Activated CD4-positive, CD25-positive, alpha-beta regulatory T cell treated with anti-CD3 and anti-CD28 coated beads, Interleukin-2, amount 50 U/mL, for 24 hours (primary cell): Measurements from ENCODE around the gene IQCE.
A peak's percentile ranks its signal among the peaks of the same experiment; 100 is the strongest.
"Not testable (repeated sequence)": the region's sequence is repeated elsewhere in the genome, so short reads cannot be mapped to it uniquely, and the experiment has no call there.

Experiments used
- ATAC-seq, 2 donors: fragments of 150-1000 bp; cut with Tn5 transposase; one replicate each; pipeline ENCODE4 v1.10.0; 2021; ENCODE audit warnings: mild to moderate bottlenecking in 1 of 2, moderate library complexity in 1 of 2

The IQCE gene

GRCh38 chr7:2521341-2521745 is 37.4 kb upstream of the IQCE start:
- no peak for ATAC-seq

- peak; percentile 63 to 64 for ATAC-seq
These were observed 36.7 kb upstream of the IQCE start for GRCh38 chr7:2521952-2522591.

DNA sequence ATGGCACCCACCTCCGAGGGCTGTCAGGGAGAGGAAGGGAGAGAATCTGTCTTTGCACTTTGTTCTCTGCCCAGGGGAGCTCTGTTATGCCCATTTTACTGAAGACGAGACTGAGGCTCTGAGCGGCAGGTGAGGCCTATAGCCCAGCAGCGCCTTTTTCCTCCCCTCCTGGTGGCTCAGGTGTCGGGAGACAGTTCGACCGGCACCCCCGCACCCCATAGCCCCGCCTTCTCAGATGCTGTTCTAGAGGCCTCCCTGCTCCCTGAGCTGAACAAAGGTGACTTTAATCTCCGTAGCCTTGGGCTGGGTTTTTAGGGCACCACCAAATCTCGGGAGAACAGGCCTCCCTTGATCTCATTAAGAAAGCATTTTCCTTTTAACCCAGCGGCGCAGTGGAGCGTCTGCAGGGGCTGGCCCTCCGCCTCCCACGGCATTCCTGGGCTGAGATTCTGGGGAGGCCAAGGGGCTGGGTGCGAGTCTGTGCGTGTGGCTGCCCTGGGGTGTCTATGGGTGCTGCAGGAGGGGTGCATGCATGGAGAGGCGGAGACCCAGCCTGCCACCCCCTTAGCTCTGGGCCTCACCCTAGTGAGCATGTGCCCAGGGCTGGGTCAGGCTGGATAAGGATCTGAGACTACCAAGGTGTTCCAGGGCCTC is 35.9 kb upstream of the IQCE start:
- no peak for ATAC-seq

DNA sequence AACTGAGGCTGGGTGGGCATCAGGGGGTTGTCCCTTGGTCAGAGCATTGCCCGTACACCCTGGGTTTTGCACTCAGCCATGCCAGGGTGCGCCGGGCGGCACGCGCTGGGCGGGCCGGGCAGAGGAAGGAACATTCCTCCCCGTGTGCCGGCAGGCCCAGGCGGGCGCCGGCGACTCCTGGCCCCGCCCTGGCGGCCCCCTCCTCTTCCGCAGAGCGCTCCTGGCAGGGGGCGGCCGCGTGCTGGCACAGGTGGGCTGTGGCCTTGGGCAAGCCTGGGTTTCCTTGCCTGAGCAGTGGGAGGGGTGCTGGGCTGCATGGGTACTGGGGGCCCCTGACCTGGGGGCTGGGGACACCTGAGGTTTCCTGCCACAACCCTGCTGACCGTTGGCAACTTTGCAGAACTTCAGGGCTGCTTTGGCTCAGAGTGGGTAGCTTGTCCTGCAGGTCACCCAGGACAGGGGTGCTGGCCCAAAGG is 35.3 kb upstream of the IQCE start:
- ATAC-seq: no peak

DNA sequence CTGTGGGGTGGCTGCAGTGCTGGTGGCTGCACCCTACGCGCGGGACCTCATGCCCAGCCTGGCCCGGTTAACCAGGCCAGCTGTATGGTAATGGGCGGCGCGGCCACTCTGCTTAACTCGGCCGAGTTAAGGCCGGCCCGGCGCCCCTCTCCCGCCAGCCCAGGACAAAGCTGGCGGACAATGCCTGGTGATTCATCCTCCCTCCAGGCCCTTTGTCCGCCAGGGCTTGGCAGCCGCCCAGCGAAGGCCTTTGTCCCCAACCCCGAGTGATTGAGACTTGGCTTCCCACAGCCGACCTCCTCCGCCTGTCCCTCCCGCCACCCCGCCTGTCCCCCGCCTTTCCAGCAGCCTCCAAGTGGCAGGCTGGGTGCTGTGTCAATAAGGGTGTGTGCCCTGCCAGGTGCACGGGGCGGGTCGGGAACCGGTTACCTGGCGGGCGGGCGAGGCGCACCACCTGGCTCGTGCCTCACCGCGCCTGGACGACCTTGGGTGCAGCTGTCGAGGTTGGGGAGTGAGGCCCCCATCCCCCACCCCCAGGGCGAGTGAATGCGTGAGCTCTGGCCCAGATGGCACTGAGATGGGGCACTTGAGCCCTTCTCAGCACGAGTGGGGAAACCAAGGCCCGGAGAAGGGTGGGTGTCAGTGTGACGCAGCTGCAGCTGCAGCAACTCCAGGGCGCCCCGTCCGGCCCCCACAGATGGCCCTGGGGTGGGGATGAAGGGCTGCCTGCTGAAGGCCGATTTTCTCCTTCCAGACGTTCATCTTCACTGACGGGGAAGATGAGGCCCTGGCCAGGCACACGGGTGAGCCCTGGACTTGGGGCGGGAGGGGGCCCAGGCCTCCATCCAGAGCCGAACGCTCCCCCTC is 34.6 kb upstream of the IQCE start:
- no peak for ATAC-seq

- no peak for ATAC-seq
These were observed 33.7 kb upstream of the IQCE start for GRCh38 chr7:2524808-2525657.

- ATAC-seq: no peak
These were observed 32.8 kb upstream of the IQCE start for GRCh38 chr7:2525658-2526630.

GRCh38 chr7:2526659-2527504 is 31.9 kb upstream of the IQCE start:
- ATAC-seq: no peak

GRCh38 chr7:2527505-2528467 is 31.0 kb upstream of the IQCE start:
- peak in 1 of 2 donors; percentile 24 for ATAC-seq

- ATAC-seq: no peak
These were observed 30.2 kb upstream of the IQCE start for GRCh38 chr7:2528481-2529095.

GRCh38 chr7:2529161-2530070 is 29.4 kb upstream of the IQCE start:
- ATAC-seq: peak; percentile 57 to 61

GRCh38 chr7:2530071-2530987 is 28.4 kb upstream of the IQCE start:
- peak; percentile 63 to 65 for ATAC-seq

DNA sequence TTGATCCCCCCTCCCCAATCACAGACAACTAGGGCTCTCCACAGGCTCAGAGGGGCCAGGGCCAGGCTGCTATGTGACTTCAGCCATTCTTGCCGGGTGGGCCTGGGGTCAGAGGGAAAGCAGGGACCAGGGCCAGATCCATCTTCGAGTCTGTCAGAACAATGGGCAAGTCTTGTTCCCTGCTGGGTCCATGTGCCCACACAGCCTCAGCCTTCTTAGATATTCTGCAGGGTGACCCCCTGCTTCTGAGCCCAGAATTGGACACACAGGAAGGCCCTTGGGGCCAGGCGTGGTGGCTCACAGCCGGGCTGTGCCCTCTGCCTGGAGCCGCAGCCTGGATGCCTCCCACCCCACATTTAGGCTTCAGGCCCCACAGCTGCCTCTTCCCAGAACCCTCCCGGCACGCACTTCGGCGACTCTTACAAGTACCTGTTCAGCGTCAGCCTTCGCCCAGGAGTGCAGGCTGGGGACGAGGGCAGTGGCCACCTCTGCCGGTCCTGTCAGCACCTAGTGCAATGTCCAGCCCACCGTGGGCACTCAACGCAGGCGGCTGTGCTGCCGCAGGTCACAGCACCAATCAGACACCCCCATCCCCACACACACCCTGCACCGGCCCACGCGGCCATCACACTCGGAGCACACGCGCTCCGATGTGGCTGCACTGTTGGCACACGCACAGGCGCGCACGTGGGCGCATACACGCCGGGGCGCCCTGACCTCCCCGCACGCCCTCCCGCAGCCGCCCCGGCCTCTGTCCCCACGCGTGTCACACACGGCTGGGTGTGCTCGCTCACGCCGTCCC is 27.6 kb upstream of the IQCE start:
- not testable (repeated sequence) for ATAC-seq

- not testable (repeated sequence) for ATAC-seq
These were observed 27.0 kb upstream of the IQCE start for GRCh38 chr7:2531796-2532110.

GRCh38 chr7:2532199-2532772 is 26.5 kb upstream of the IQCE start:
- not testable (repeated sequence) for ATAC-seq
